ENCODE results near the gene BAK1. TPM values are rescaled to one million over a fixed set of nuclear protein-coding genes. Genes with fewer than 3 reads are reported as not detected.

The BAK1 gene
- total and polyA plus RNA-seq, 2 donors (not counting 3 experiments of a cell fraction or from before 2014, with no cell fraction given), result 25.4 to 37.1 TPM

DNA sequence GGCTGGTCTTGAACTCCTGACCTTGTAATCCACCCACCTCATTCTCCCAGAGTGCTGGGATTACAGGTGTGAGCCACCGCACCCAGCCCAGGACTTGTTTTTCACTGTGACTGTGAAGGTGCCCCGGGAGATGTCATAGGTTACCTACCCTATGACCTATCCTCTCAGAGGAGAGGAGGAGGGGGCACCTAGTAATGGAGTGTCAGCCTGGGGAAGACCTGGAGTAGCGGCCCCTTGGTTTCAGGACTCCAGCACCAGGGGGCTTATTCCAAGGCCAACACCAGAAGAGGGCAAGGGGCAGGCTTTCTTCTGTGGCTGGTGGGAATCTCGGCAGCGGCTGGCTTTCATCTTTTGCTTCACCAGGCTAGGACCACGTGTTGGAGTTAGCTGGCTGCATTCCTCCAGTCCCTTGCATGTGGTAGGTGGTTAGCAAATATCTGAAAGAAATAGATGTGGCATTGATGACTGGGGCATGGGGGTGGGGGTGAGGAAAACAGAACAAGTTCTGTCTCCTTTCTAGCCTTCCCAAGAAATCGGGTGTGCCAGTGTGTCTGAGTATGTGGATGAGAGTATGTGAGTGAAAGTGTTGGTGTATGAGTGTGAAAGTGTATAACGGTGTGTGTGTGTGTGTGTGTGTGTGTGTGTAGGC is 33.2 kb upstream of the BAK1 start:
- peaks cover 20% of the 10 kb centered on the region for H3K4me1 ChIP-seq (ENCODE audit: control insufficient read depth, extremely low read depth, insufficient read depth, low read length)
- no peaks in the 10 kb centered on the region for H3K9me1 ChIP-seq (replicated peaks; ENCODE audit: control insufficient read depth, extremely low read depth, insufficient read depth, low read length)
- no peak for FAIRE-seq
- dilution Hi-C loops (cut with MboI; ENCODE audit: extremely low pct_ligation_motif_present, low sequenced_read_pairs) (no loop called here), intact Hi-C loops (cut with micrococcal nuclease) (no loop called here)
- ChIA-PET POLR2A (no interaction called here), CTCF (interaction anchor here (1.9 kb wide), 2 partner anchors 9 to 23 kb away, joined by 7 to 9 read pairs; no protein-coding TSS in a partner anchor)
- no TSS peak for BruUV-seq (replicated peaks)
- H3K4me3 ChIP-seq (replicated peaks in 1 of 3; ENCODE audit: insufficient read depth in 1 of 3, low read depth in 1 of 3, low read length in 3 of 3), result no peak overlapping the region
- no peaks in the 10 kb centered on the region for H3K9me3 ChIP-seq (replicated peaks; ENCODE audit: control insufficient read depth, insufficient read depth, low read length)
- no peak overlapping the region for H3K27ac ChIP-seq (ENCODE audit: insufficient read depth, low read depth, low read length)
- no peaks in the 10 kb centered on the region for H4K20me1 ChIP-seq (replicated peaks; ENCODE audit: control insufficient read depth, extremely low read depth, insufficient read depth, low read length)
- no peaks in the 10 kb centered on the region for H3K27me3 ChIP-seq (ENCODE audit: control insufficient read depth in 2 of 2, insufficient read depth in 2 of 2, low read length in 2 of 2)
- H3K9ac ChIP-seq (replicated peaks; ENCODE audit: extremely low read depth, insufficient read depth, low read length), result no peak overlapping the region
- no peak for DNase-seq (ENCODE audit: low read depth, low spot score)
- no peak for TF ChIP-seq EZH2 (IDR thresholded peaks at IDR 0.05; ENCODE audit: borderline replicate concordance, low read depth, low read length, severe bottlenecking)
- TF ChIP-seq JUN (IDR thresholded peaks at IDR 0.05; ENCODE audit: borderline replicate concordance, insufficient read depth, insufficient read length, low read depth), result no peak
- TF ChIP-seq POLR2AphosphoS5 (IDR thresholded peaks at IDR 0.05; ENCODE audit: insufficient read depth, low read depth, low read length), result no peak
- TF ChIP-seq MYC (IDR thresholded peaks at IDR 0.05; ENCODE audit: low read depth, low read length), result no peak
- no peak for TF ChIP-seq POLR2A (IDR thresholded peaks at IDR 0.05; ENCODE audit: low read depth, low read length)
- TF ChIP-seq, protein P1, sequence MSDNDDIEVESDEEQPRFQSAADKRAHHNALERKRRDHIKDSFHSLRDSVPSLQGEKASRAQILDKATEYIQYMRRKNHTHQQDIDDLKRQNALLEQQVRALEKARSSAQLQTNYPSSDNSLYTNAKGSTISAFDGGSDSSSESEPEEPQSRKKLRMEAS (IDR thresholded peaks at IDR 0.05; ENCODE audit: insufficient read depth, insufficient read length), result peak; percentile 31
- H3K4me2 ChIP-seq (ENCODE audit: insufficient read depth, low read length), result no peak overlapping the region
- no peaks in the 10 kb centered on the region for H3K79me2 ChIP-seq (ENCODE audit: control insufficient read depth, insufficient read depth, low read length)
- no peaks in the 10 kb centered on the region for H3K36me3 ChIP-seq (ENCODE audit: control insufficient read depth in 2 of 2, extremely low read depth in 1 of 2, insufficient read depth in 2 of 2, low read length in 2 of 2)
- H2AFZ ChIP-seq (ENCODE audit: low read depth, low read length), result peak overlapping the region; percentile 94
